Sigmoid colon (tissue), 4 donors: ENCODE measurements around the gene TMEM203.

ENCODE experiments used
- POLR2A ChIP-seq, 2 donors: fragments of 450-650 bp; IDR thresholded peaks; one replicate each; pipeline ENCODE4 v1.6.1; 2016; ENCODE audit warnings: antibody characterized with exemption in 2 of 2, mild to moderate bottlenecking in 2 of 2, moderate library complexity in 2 of 2
- POLR2AphosphoS5 ChIP-seq, 4 donors: sonication (generic); formaldehyde crosslinking; IDR thresholded peaks; one replicate each; pipeline ENCODE4 v1.6.1; 2017; ENCODE audit warnings: antibody characterized with exemption in 4 of 4
- TF ChIP-seq, protein P1 (sequence below), 4 experiments: fragments of 450-650 bp in 3 of 4; fragments of 200-600 bp in 1 of 4; IDR thresholded peaks; one replicate each; pipeline ENCODE4 v1.5.1; 2016 to 2019; ENCODE audit warnings: antibody characterized with exemption in 4 of 4, mild to moderate bottlenecking in 3 of 4, moderate library complexity in 2 of 4

DNA sequence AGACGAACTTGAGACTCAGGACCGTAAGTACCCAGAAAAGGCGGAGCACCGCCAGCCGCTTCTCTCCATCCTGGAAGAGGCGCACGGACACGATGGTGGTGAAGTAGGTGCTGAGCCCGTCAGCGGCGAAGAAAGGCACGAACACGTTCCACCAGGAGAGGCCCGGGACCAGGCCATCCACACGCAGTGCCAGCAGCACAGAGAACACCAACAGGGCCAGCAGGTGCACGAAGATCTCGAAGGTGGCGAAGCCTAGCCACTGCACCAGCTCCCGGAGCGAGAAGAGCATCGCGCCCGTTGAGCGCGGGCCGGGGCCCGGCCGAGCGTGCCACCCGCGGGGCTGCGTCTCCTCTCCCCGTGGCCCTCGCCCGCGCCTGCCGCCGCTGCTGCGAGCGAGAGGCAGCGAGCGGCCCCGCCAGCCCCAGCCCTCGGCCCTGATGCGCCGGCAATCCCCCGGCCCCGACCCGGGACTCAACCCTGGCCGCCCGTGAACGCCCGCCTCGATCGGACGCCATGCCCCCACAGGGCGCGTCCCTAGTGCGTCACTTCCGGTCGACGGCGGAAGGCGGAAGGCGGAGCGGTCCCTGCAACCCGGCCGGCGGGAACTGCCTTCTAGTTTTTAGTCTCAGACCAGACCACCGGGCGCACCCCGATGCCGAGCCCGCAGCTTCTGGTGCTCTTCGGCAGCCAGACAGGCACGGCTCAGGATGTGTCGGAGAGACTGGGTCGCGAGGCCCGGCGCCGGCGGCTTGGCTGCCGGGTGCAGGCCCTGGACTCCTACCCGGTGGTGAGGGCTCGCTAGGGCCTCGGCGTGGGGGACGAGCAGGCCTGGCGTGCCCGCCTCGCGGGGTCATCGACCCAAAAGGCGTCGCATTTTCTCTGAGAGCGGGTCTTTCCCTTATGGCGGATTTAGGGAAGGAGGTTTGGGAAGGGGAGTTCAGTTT, at the start of gene TMEM203, which contains the start of gene NDOR1:
- TF ChIP-seq, protein P1, sequence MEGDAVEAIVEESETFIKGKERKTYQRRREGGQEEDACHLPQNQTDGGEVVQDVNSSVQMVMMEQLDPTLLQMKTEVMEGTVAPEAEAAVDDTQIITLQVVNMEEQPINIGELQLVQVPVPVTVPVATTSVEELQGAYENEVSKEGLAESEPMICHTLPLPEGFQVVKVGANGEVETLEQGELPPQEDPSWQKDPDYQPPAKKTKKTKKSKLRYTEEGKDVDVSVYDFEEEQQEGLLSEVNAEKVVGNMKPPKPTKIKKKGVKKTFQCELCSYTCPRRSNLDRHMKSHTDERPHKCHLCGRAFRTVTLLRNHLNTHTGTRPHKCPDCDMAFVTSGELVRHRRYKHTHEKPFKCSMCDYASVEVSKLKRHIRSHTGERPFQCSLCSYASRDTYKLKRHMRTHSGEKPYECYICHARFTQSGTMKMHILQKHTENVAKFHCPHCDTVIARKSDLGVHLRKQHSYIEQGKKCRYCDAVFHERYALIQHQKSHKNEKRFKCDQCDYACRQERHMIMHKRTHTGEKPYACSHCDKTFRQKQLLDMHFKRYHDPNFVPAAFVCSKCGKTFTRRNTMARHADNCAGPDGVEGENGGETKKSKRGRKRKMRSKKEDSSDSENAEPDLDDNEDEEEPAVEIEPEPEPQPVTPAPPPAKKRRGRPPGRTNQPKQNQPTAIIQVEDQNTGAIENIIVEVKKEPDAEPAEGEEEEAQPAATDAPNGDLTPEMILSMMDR (IDR thresholded peaks at IDR 0.05) = no peak
- peak; percentile 46 to 51 for TF ChIP-seq POLR2A (IDR thresholded peaks at IDR 0.05)
- TF ChIP-seq POLR2AphosphoS5 (IDR thresholded peaks at IDR 0.05) = peak; percentile 91 to 96 (median 94)
